HUES6 (cell line): ENCODE data around the gene STMN3.
A peak's percentile ranks its signal among the peaks of the same experiment; 100 is the strongest.

Source experiments
- H3K27ac ChIP-seq: 2 replicates; pipeline ENCODE4 v1.7.0; 2013; ENCODE audit warnings: low read depth, mild to moderate bottlenecking, low read length, inconsistent platforms
- H3K27me3 ChIP-seq: 2 replicates; pipeline ENCODE4 v1.6.1; 2013; ENCODE audit warnings: low read length; ENCODE audit not compliant: control insufficient read depth, insufficient read depth
- H3K36me3 ChIP-seq: 2 replicates; pipeline ENCODE4 v1.6.1; 2013; ENCODE audit warnings: low read length; ENCODE audit not compliant: control insufficient read depth, insufficient read depth
- H3K4me1 ChIP-seq: 2 replicates; pipeline ENCODE4 v1.6.1; 2013; ENCODE audit warnings: low read length; ENCODE audit not compliant: control insufficient read depth, insufficient read depth
- H3K4me3 ChIP-seq: 2 replicates; pipeline ENCODE4 v1.5.1; 2013; ENCODE audit warnings: low read depth, low read length
- H3K9ac ChIP-seq: one replicate; pipeline ENCODE4 v1.6.1; 2013; ENCODE audit warnings: mild to moderate bottlenecking, low read length
- H3K9me3 ChIP-seq: 2 replicates; pipeline ENCODE4 v1.6.1; 2013; ENCODE audit warnings: low read depth, low read length; ENCODE audit not compliant: control insufficient read depth, insufficient read depth

Gene STMN3

DNA sequence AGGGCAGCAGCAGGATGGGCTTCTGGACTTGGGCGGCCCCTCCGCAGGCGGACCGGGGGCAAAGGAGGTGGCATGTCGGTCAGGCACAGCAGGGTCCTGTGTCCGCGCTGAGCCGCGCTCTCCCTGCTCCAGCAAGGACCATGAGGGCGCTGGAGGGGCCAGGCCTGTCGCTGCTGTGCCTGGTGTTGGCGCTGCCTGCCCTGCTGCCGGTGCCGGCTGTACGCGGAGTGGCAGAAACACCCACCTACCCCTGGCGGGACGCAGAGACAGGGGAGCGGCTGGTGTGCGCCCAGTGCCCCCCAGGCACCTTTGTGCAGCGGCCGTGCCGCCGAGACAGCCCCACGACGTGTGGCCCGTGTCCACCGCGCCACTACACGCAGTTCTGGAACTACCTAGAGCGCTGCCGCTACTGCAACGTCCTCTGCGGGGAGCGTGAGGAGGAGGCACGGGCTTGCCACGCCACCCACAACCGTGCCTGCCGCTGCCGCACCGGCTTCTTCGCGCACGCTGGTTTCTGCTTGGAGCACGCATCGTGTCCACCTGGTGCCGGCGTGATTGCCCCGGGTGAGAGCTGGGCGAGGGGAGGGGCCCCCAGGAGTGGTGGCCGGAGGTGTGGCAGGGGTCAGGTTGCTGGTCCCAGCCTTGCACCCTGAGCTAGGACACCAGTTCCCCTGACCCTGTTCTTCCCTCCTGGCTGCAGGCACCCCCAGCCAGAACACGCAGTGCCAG is 43.6 kb upstream of the STMN3 start, which contains the start of gene TNFRSF6B:
Gene TNFRSF6B (plus strand): TSS at position 25 of the 729 bp plus-strand sequence. CDS start 116 bp downstream, at position 141.
- H3K4me1 ChIP-seq: peaks cover 32% of the 10 kb centered on the region
- H3K9ac ChIP-seq: peak within 1 kb of the TSS; percentile 56
- peak within 1 kb of the TSS; percentile 66 for H3K4me3 ChIP-seq
- H3K9me3 ChIP-seq: no peaks in the 10 kb centered on the region
- peaks cover 4% of the 10 kb centered on the region for H3K36me3 ChIP-seq
- H3K27ac ChIP-seq: no peak within 1 kb of the TSS
- no peaks in the 10 kb centered on the region for H3K27me3 ChIP-seq

DNA sequence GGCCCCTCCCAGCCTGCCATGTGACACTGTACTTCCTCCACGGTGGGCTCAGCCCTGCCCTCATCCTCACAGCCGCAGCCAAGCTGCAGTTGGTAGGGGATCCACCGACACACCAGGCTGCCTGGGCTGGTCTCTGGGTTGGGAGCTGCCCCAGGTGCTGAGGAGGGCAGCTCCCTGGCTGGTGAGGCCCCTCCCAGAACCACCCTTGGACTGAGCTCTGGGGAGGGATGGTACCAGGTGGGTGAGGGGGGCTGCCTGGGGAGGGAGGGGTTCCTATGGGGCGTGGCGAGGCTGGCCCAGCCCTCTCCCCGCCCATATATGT is 43.0 kb upstream of the STMN3 start:
- Histone ChIP-seq H3K4me3 (peak overlapping the region; percentile 66), H3K27me3 (no peaks in the 10 kb centered on the region), H3K9me3 (no peaks in the 10 kb centered on the region), H3K27ac (no peak overlapping the region), H3K4me1 (peaks cover 32% of the 10 kb centered on the region), H3K36me3 (peaks cover 7% of the 10 kb centered on the region), H3K9ac (peak overlapping the region; percentile 56)

DNA sequence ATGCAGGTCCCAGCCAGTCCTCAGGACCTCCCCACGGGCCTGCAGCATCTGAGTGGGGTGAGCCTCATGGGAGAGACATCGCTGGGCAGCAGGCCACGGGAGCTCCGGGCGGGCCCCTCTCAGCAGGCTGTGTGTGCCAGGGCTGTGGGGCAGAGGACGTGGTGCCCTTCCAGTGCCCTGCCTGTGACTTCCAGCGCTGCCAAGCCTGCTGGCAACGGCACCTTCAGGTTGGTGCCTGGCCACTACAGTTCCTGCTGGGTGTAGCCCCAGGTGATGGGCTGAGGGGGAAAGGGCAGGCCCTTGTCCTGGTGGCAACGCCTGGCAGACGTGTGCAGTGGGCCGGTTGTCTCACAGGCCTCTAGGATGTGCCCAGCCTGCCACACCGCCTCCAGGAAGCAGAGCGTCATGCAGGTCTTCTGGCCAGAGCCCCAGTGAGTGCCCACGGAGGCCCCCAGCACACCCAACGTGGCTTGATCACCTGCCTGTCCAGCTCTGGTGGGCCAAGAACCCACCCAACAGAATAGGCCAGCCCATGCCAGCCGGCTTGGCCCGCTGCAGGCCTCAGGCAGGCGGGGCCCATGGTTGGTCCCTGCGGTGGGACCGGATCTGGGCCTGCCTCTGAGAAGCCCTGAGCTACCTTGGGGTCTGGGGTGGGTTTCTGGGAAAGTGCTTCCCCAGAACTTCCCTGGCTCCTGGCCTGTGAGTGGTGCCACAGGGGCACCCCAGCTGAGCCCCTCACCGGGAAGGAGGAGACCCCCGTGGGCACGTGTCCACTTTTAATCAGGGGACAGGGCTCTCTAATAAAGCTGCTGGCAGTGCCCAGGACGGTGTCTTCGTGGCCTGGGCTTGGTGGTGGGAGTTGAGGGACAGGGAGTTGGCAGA is 42.4 kb upstream of the STMN3 start:
- Histone ChIP-seq H3K4me3 (peak overlapping the region; percentile 66; the same call in 1 of the 2 replicates), H3K9me3 (no peaks in the 10 kb centered on the region), H3K27ac (no peak overlapping the region), H3K4me1 (peaks cover 32% of the 10 kb centered on the region), H3K36me3 (peaks cover 7% of the 10 kb centered on the region), H3K27me3 (no peaks in the 10 kb centered on the region), H3K9ac (no peak overlapping the region)

DNA sequence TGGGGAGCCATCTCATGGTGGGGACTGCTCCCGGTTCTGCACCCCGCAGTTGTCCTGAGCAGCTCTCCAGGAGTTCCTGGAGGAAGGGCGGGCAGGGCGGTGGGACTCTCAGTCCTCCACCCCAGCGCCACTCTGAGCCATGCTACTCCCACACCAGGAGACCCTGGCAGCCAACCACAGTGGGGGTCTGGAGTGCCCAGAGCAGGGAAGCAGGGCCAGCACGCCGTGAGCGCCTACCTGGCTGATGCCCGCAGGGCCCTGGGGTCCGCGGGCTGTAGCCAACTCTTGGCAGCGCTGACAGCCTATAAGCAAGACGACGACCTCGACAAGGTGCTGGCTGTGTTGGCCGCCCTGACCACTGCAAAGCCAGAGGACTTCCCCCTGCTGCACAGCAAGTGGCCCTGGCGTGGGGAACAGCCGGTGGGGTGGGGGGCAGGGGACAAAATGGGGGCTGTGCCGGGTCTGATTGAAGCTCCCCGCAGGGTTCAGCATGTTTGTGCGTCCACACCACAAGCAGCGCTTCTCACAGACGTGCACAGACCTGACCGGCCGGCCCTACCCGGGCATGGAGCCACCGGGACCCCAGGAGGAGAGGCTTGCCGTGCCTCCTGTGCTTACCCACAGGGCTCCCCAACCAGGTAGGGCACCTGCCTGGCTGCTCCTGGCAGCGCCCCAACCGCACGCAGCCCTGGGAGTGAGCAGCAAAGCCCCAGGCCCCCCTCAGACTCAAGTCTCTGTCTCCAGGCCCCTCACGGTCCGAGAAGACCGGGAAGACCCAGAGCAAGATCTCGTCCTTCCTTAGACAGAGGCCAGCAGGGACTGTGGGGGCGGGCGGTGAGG is 41.6 kb upstream of the STMN3 start:
- no peak overlapping the region for H3K9ac ChIP-seq
- H3K27ac ChIP-seq: no peak overlapping the region
- H3K36me3 ChIP-seq: peaks cover 10% of the 10 kb centered on the region
- H3K4me1 ChIP-seq: peaks cover 29% of the 10 kb centered on the region
- no peaks in the 10 kb centered on the region for H3K27me3 ChIP-seq
- H3K4me3 ChIP-seq: no peak overlapping the region
- no peaks in the 10 kb centered on the region for H3K9me3 ChIP-seq

DNA sequence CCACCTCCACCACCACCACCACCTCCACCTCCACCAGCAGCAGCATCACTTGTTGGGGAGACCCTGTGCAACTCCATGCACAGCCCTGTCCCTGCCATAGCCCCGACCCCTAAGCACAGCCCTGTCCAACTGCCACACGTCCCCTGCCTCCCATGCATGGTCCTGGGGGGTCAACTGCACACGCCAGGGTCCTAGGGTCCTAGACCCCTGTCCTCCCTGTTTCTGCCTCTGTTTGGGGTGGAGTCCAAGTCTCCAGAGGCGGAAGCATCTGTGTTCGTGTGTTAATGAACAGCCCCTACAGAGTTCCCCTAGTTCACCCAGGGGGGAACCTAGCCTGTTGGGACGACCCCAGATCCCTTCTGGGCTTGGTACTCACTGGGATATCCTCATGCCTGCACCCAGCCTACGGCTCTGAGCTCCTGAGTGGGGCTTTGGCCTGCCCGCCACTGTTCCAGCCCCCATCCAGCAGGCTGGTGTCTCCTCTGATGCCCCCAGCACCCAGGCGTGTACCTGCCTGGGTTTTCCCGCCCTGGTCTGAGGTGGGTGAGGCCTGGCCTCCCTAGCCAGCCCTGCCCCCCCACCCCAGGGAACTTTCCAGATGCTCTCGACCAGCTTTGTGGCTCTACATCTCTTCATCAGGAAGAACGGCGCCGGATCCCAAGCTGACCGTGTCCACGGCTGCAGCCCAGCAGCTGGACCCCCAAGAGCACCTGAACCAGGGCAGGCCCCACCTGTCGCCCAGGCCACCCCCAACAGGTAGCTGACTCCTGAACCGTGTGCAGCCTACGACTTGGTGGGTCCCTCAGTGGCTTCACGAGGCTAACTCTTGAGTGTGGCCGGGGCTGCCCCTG is 40.7 kb upstream of the STMN3 start:
- no peaks in the 10 kb centered on the region for H3K27me3 ChIP-seq
- peaks cover 21% of the 10 kb centered on the region for H3K4me1 ChIP-seq
- H3K27ac ChIP-seq: no peak overlapping the region
- no peaks in the 10 kb centered on the region for H3K9me3 ChIP-seq
- H3K4me3 ChIP-seq: no peak overlapping the region
- H3K9ac ChIP-seq: no peak overlapping the region
- H3K36me3 ChIP-seq: peaks cover 10% of the 10 kb centered on the region

DNA sequence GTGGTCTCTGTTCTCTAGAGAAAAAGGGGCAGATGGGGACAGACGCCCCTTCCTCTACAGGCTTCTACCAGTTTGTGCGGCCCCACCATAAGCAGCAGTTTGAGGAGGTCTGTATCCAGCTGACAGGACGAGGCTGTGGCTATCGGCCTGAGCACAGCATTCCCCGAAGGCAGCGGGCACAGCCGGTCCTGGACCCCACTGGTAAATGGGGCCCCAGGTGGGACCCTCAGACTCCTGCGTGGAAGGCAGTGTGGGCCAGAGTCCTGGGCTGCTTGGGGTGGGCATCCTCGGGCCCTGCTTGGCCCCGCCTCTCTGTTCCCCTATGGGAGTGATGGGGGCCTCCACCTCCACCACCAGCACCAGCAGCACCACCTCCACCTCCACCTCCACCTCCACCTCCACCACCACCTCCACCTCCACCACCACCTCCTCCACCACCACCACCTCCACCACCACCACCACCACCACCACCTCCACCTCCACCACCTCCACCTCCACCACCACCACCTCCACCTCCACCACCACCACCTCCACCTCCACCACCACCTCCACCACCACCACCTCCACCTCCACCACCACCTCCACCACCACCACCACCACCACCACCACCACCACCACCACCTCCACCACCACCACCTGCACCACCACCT is 40.0 kb upstream of the STMN3 start:
- Histone ChIP-seq H3K9ac (no peak overlapping the region), H3K4me3 (no peak overlapping the region), H3K27ac (no peak overlapping the region), H3K27me3 (no peaks in the 10 kb centered on the region), H3K9me3 (no peaks in the 10 kb centered on the region), H3K4me1 (peaks cover 17% of the 10 kb centered on the region), H3K36me3 (peaks cover 10% of the 10 kb centered on the region)

DNA sequence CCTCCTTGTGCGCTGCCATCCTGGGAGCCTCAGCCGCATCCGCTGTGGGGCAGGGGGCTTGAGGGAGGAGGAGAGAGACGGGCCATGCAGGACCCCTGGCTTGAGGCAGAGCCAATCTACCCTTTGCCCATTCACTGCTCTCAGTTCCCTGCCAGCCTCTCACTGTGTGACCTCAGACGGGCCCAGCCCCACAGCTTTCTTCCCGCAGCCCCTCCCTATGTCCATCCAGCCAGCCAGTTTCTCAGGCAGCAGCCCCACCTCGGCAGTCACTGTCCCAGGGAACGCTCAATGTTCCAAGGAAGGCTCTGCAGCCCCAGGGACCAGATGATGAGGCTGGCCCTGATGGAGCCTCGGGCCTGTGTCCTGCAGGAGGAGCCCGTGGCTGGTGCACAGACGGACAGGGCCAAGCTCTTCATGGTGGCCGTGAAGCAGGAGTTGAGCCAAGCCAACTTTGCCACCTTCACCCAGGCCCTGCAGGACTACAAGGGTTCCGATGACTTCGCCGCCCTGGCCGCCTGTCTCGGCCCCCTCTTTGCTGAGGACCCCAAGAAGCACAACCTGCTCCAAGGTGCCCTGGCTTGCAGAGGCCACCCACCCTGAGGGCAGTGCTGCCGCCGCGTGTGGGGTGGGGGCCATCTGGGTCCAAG is 39.3 kb upstream of the STMN3 start:
- Histone ChIP-seq H3K36me3 (peaks cover 10% of the 10 kb centered on the region), H3K9ac (no peak overlapping the region), H3K27ac (no peak overlapping the region), H3K4me3 (no peak overlapping the region), H3K4me1 (peaks cover 15% of the 10 kb centered on the region), H3K9me3 (no peaks in the 10 kb centered on the region), H3K27me3 (no peaks in the 10 kb centered on the region)

DNA sequence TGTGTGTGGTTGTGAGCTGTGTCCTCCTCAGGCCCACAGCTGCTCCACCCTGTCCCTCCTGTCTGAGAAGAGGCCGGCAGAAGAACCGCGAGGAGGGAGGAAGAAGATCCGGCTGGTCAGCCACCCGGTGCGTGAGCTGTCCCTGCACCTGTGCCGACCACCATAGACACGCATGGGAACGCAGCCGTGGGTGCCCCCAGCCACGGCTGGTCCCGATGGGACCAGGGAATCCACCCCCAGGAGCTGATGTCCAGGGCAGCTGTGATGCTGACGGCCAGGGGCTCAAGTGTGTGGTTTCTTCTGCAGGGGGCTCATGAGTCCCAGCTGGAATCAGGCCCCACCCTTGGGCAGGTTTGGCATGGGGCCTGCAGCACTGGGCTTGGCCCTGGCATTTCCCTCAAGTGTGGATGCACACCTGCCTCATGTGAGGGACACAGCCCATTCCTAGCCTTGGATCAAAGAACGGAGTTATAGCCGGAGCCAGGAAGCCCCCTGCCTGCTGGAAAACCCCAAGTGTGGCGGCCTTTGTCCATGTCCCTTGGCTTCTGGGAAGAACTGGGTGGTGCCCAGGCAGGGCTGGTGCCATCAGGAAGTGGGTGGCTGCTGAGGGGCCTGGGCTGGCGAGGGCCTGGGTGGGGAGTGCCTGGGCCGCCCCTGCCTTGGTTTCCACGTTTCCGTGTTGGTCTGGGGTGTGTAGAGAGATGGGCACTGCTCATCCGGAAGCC is 38.6 kb upstream of the STMN3 start:
- no peak overlapping the region for H3K27ac ChIP-seq
- peaks cover 10% of the 10 kb centered on the region for H3K36me3 ChIP-seq
- H3K9me3 ChIP-seq: no peaks in the 10 kb centered on the region
- H3K4me1 ChIP-seq: peaks cover 8% of the 10 kb centered on the region
- no peak overlapping the region for H3K4me3 ChIP-seq
- no peak overlapping the region for H3K9ac ChIP-seq
- no peaks in the 10 kb centered on the region for H3K27me3 ChIP-seq

DNA sequence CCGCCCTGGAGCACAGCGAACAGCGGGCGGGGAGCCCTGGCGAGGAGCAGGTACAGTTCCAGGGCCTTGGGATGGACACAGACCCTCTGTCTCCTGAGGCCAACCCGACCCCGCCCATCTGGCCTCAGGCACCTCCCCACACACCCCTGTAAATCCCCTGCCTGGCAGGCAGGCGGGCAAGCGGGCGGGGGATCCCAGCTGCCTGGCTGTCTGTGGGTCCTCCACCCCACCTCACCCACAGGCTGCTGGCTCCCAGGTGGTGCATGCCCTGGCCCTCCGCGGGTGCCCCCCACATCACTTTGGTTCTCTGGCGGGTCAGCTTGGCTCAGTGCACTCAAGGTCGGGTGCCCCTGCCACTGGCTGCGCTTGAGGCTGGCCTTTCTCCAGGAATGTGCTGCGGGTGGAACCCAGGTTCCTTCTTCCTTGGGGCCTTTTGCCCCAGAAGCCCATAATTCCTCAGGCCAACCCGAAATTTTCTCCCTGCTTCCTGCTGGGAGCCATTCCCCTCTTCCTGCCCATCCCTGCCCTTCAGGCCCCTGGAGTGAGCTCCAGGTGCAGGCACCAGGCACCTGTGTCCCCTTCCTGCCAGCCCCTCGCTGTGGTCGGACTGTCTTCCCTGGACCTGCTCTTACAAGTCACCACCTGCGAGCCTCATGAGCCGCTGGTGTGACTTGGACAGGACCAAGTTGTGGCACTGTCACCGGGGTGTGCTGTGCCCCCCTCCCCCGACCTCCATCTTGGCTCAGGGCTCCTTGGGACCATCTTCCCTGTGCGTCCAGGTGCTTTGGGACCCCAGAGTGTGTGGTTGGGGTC is 37.9 kb upstream of the STMN3 start:
- peaks cover 3% of the 10 kb centered on the region for H3K4me1 ChIP-seq
- H3K27ac ChIP-seq: no peak overlapping the region
- no peak overlapping the region for H3K4me3 ChIP-seq
- no peak overlapping the region for H3K9ac ChIP-seq
- peaks cover 10% of the 10 kb centered on the region for H3K36me3 ChIP-seq
- H3K27me3 ChIP-seq: no peaks in the 10 kb centered on the region
- H3K9me3 ChIP-seq: no peaks in the 10 kb centered on the region
